NT2/D1 (cell line): ENCODE results near the gene ADAMTSL1.

Source experiments
- DNase-seq: peaks from one replicate; pipeline ENCODE4 v3.0.0-alpha.2; 2011; ENCODE audit warnings: low read depth, low spot score
- H3K27me3 ChIP-seq: 2 replicates; pipeline ENCODE4 v1.6.0; 2011; ENCODE audit warnings: mild to moderate bottlenecking; ENCODE audit not compliant: insufficient read length, insufficient read depth
- H3K36me3 ChIP-seq: 2 replicates; pipeline ENCODE4 v1.6.1; 2011; ENCODE audit warnings: mild to moderate bottlenecking, low read length, mixed read lengths; ENCODE audit not compliant: insufficient read depth, insufficient read length
- H3K4me1 ChIP-seq: 2 replicates; pipeline ENCODE4 v1.5.1; 2011; ENCODE audit not compliant: insufficient read depth, insufficient read length
- H3K4me3 ChIP-seq: 2 replicates; pipeline ENCODE4 v1.5.1; 2011; ENCODE audit warnings: low read depth; ENCODE audit not compliant: insufficient read length
- H3K9ac ChIP-seq: 2 replicates; pipeline ENCODE4 v1.6.0; 2011; ENCODE audit warnings: low read depth; ENCODE audit not compliant: insufficient read length
- H3K9me3 ChIP-seq: 2 replicates; pipeline ENCODE4 v1.5.1; 2011; ENCODE audit warnings: mild to moderate bottlenecking, low read length; ENCODE audit not compliant: insufficient read depth
- SUZ12 ChIP-seq: IDR thresholded peaks from 2 replicates; pipeline ENCODE4 v1.6.1; 2011; ENCODE audit not compliant: insufficient read length, insufficient read depth; ENCODE audit errors: extremely low read depth
- YY1 ChIP-seq: IDR thresholded peaks from 2 replicates; pipeline ENCODE4 v1.6.1; 2011; ENCODE audit not compliant: insufficient read length, insufficient read depth
- ZNF274 ChIP-seq: IDR thresholded peaks from 2 replicates; pipeline ENCODE4 v1.6.1; 2011; ENCODE audit warnings: mild to moderate bottlenecking, low read depth, low read length

The ADAMTSL1 gene

GRCh38 chr9:18728642-18729041 lies 254.7 kb downstream of the ADAMTSL1 start:
- no peaks in the 10 kb centered on the region for H3K4me1 ChIP-seq
- H3K9me3 ChIP-seq: no peaks in the 10 kb centered on the region
- no peak overlapping the region for H3K4me3 ChIP-seq
- H3K27me3 ChIP-seq: no peaks in the 10 kb centered on the region
- no peaks in the 10 kb centered on the region for H3K36me3 ChIP-seq
- H3K9ac ChIP-seq: no peak overlapping the region
- DNase-seq: no peak
- TF ChIP-seq YY1 (no peak), SUZ12 (no peak), ZNF274 (no peak)

- TF ChIP-seq YY1 (no peak), ZNF274 (no peak), SUZ12 (no peak)
- Histone ChIP-seq H3K4me3 (no peak overlapping the region), H3K9ac (no peak overlapping the region), H3K4me1 (no peaks in the 10 kb centered on the region), H3K9me3 (no peaks in the 10 kb centered on the region), H3K36me3 (no peaks in the 10 kb centered on the region), H3K27me3 (no peaks in the 10 kb centered on the region)
- DNase-seq: no peak
Observed at GRCh38 chr9:18730241-18730640, 256.3 kb downstream of the ADAMTSL1 start.

GRCh38 chr9:18739127-18739526 lies 265.2 kb downstream of the ADAMTSL1 start:
- Histone ChIP-seq H3K4me3 (no peak overlapping the region), H3K9me3 (no peaks in the 10 kb centered on the region), H3K9ac (no peak overlapping the region), H3K4me1 (no peaks in the 10 kb centered on the region), H3K27me3 (no peaks in the 10 kb centered on the region), H3K36me3 (no peaks in the 10 kb centered on the region)
- TF ChIP-seq YY1 (no peak), ZNF274 (no peak), SUZ12 (no peak)
- DNase-seq: no peak

GRCh38 chr9:18739641-18740318 lies 265.8 kb downstream of the ADAMTSL1 start:
- TF ChIP-seq SUZ12: no peak
- no peak for TF ChIP-seq ZNF274
- TF ChIP-seq YY1: no peak
- no peak overlapping the region for H3K4me3 ChIP-seq

GRCh38 chr9:18741359-18741758 lies 267.4 kb downstream of the ADAMTSL1 start:
- Histone ChIP-seq H3K27me3 (no peaks in the 10 kb centered on the region), H3K9me3 (no peaks in the 10 kb centered on the region), H3K4me3 (no peak overlapping the region), H3K36me3 (no peaks in the 10 kb centered on the region), H3K9ac (no peak overlapping the region), H3K4me1 (no peaks in the 10 kb centered on the region)
- DNase-seq: no peak
- TF ChIP-seq YY1 (no peak), ZNF274 (no peak), SUZ12 (no peak)

More at GRCh38 chr9:18739641-18740318, 265.8 kb downstream of the ADAMTSL1 start:
- H3K9ac ChIP-seq: no peak overlapping the region
- H3K36me3 ChIP-seq: no peaks in the 10 kb centered on the region
- H3K4me1 ChIP-seq: no peaks in the 10 kb centered on the region
- DNase-seq: no peak
- H3K9me3 ChIP-seq: no peaks in the 10 kb centered on the region
- H3K27me3 ChIP-seq: no peaks in the 10 kb centered on the region

GRCh38 chr9:18741945-18742344 lies 268.0 kb downstream of the ADAMTSL1 start:
- H3K4me3 ChIP-seq: no peak overlapping the region
- H3K4me1 ChIP-seq: no peaks in the 10 kb centered on the region
- H3K9ac ChIP-seq: no peak overlapping the region
- TF ChIP-seq ZNF274 (no peak), SUZ12 (no peak), YY1 (no peak)
- DNase-seq: no peak
- H3K9me3 ChIP-seq: no peaks in the 10 kb centered on the region
- no peaks in the 10 kb centered on the region for H3K27me3 ChIP-seq
- H3K36me3 ChIP-seq: no peaks in the 10 kb centered on the region

- H3K36me3 ChIP-seq: no peaks in the 10 kb centered on the region
- no peaks in the 10 kb centered on the region for H3K9me3 ChIP-seq
- DNase-seq: no peak
- no peaks in the 10 kb centered on the region for H3K4me1 ChIP-seq
- no peaks in the 10 kb centered on the region for H3K27me3 ChIP-seq
- H3K9ac ChIP-seq: no peak overlapping the region
- TF ChIP-seq YY1 (no peak), SUZ12 (no peak), ZNF274 (no peak)
- no peak overlapping the region for H3K4me3 ChIP-seq
Observed at GRCh38 chr9:18743421-18743820, 269.5 kb downstream of the ADAMTSL1 start.

- H3K4me1 ChIP-seq: no peaks in the 10 kb centered on the region
- TF ChIP-seq ZNF274: no peak
- H3K9me3 ChIP-seq: no peaks in the 10 kb centered on the region
- H3K27me3 ChIP-seq: no peaks in the 10 kb centered on the region
- H3K9ac ChIP-seq: no peak overlapping the region
- no peak for DNase-seq
- H3K4me3 ChIP-seq: no peak overlapping the region
- H3K36me3 ChIP-seq: no peaks in the 10 kb centered on the region
Observed at GRCh38 chr9:18743971-18744370, 270.0 kb downstream of the ADAMTSL1 start.
